CD14-positive monocyte (primary cell): ENCODE results near the gene TOMM5. TPM values are rescaled to one million over a fixed set of nuclear protein-coding genes. Genes with fewer than 3 reads are reported as not detected.

Experiments used
- DNase-seq, 3 donors: peaks; one replicate each; pipeline ENCODE4 v3.0.0-alpha.2; 2011 to 2022
- H2AFZ ChIP-seq: 2 replicates; pipeline ENCODE4 v1.6.0; 2012; ENCODE audit warnings: mild to moderate bottlenecking, low read depth, low read length, inconsistent platforms; ENCODE audit not compliant: insufficient read depth, poor library complexity, severe bottlenecking
- H3K27ac ChIP-seq, 2 donors: 1 replicate in 1 of 2; 2 replicates in 1 of 2; pipeline ENCODE4 v1.5.1; 2012 to 2013; ENCODE audit warnings: low read length in 2 of 2, control low read depth in 1 of 2, inconsistent platforms in 1 of 2, low read depth in 1 of 2, mild to moderate bottlenecking in 1 of 2
- H3K27me3 ChIP-seq, 2 donors: one replicate each; pipeline versions ENCODE4 v1.6.0 to v1.6.1; 2011 to 2013; ENCODE audit warnings: low read length in 2 of 2; ENCODE audit not compliant: control insufficient read depth in 2 of 2, insufficient read depth in 2 of 2
- H3K36me3 ChIP-seq, 2 donors: replicated peaks in 1 of 2; 1 replicate in 1 of 2; 2 replicates in 1 of 2; pipeline versions ENCODE4 v1.5.1 to v1.6.1; 2012 to 2013; ENCODE audit warnings: low read length in 2 of 2, control low read depth in 1 of 2, inconsistent platforms in 1 of 2, mild to moderate bottlenecking in 1 of 2; ENCODE audit not compliant: insufficient read depth in 2 of 2, control insufficient read depth in 1 of 2
- H3K4me1 ChIP-seq, 2 donors: 1 replicate in 1 of 2; 2 replicates in 1 of 2; pipeline versions ENCODE4 v1.5.1 to v1.6.1; 2012 to 2013; ENCODE audit warnings: low read length in 2 of 2, control low read depth in 1 of 2, inconsistent platforms in 1 of 2, mild to moderate bottlenecking in 1 of 2, moderate library complexity in 1 of 2; ENCODE audit not compliant: insufficient read depth in 2 of 2, control insufficient read depth in 1 of 2
- H3K4me2 ChIP-seq: replicated peaks from 2 replicates; pipeline ENCODE3; 2012; ENCODE audit warnings: low read length, moderate library complexity, mild to moderate bottlenecking; ENCODE audit not compliant: poor library complexity, severe bottlenecking; ENCODE audit errors: extremely low read depth
- H3K4me3 ChIP-seq, 3 experiments: fragments of 200-600 bp in 1 of 3; sonication (generic) in 1 of 3; replicated peaks in 1 of 3; 1 replicate in 2 of 3; 2 replicates in 1 of 3; pipeline ENCODE4 v1.5.1; 2011 to 2013; ENCODE audit warnings: low read length in 3 of 3, mild to moderate bottlenecking in 3 of 3, control low read depth in 2 of 3, low read depth in 2 of 3, inconsistent platforms in 1 of 3, moderate library complexity in 1 of 3
- H3K79me2 ChIP-seq: 2 replicates; pipeline ENCODE4 v1.6.0; 2012; ENCODE audit warnings: mild to moderate bottlenecking, control low read depth, inconsistent platforms, low read length, moderate library complexity; ENCODE audit not compliant: insufficient read depth
- H3K9ac ChIP-seq: 2 replicates; pipeline ENCODE4 v1.6.0; 2017; ENCODE audit warnings: low read length, mild to moderate bottlenecking; ENCODE audit not compliant: insufficient read depth, poor library complexity, severe bottlenecking
- H3K9me3 ChIP-seq, 2 donors: replicated peaks in 1 of 2; 1 replicate in 1 of 2; 2 replicates in 1 of 2; pipeline versions ENCODE4 v1.5.1 to v1.6.1; 2012 to 2013; ENCODE audit warnings: low read length in 2 of 2, control low read depth in 1 of 2; ENCODE audit not compliant: control insufficient read depth in 1 of 2, insufficient read depth in 1 of 2
- H4K20me1 ChIP-seq: 2 replicates; pipeline ENCODE4 v1.6.0; 2012; ENCODE audit warnings: mild to moderate bottlenecking, low read length, control low read depth, moderate library complexity; ENCODE audit not compliant: insufficient read depth
- H3K27ac Mint-ChIP-seq, 7 donors: one replicate each; pipeline ENCODE4 v1.8.0; 2020; ENCODE audit warnings: mild to moderate bottlenecking in 7 of 7, mixed read lengths in 7 of 7, moderate library complexity in 6 of 7, inconsistent platforms in 2 of 7
- H3K27me3 Mint-ChIP-seq, 3 donors: one replicate each; pipeline ENCODE4 v1.8.0; 2021 to 2022; ENCODE audit warnings: low read depth in 3 of 3, mild to moderate bottlenecking in 3 of 3, mixed read lengths in 3 of 3, moderate library complexity in 3 of 3, inconsistent platforms in 1 of 3
- H3K36me3 Mint-ChIP-seq, 2 donors: one replicate each; pipeline ENCODE4 v1.8.0; 2020; ENCODE audit warnings: mixed read lengths in 2 of 2, inconsistent platforms in 1 of 2, mild to moderate bottlenecking in 1 of 2
- H3K4me1 Mint-ChIP-seq: one replicate; pipeline ENCODE4 v1.8.0; 2020; ENCODE audit warnings: mild to moderate bottlenecking, mixed read lengths
- H3K4me3 Mint-ChIP-seq, 2 donors: one replicate each; pipeline ENCODE4 v1.8.0; 2020; ENCODE audit warnings: mild to moderate bottlenecking in 2 of 2, mixed read lengths in 2 of 2, moderate library complexity in 1 of 2
- H3K9me3 Mint-ChIP-seq, 7 donors: one replicate each; pipeline ENCODE4 v1.8.0; 2020 to 2022; ENCODE audit warnings: mixed read lengths in 7 of 7, mild to moderate bottlenecking in 6 of 7, moderate library complexity in 6 of 7, inconsistent platforms in 2 of 7
- CTCF ChIP-seq: fragments of 200-600 bp; IDR thresholded peaks from one replicate; pipeline ENCODE4 v1.8.0; 2022; ENCODE audit warnings: antibody characterized with exemption, mild to moderate bottlenecking
- WGBS: methylation state at CpG from one replicate; pipeline ENCODE4 v1.1.5; 2013; ENCODE audit warnings: missing lambda C conversion rate; ENCODE audit not compliant: insufficient coverage; 5-methylcytosine and 5-hydroxymethylcytosine counted together
- intact Hi-C, 2 donors: fragments of 100-400 bp; cut with micrococcal nuclease; formaldehyde crosslinking; loops; one replicate each; pipeline versions ENCODE4 v1.15.0 to v1.15.1; 2023
- polyA plus RNA-seq, 3 donors: library from polyadenylated mRNA; depleted of rRNA in 1 of 3; unstranded in 2 of 3; stranded (reverse) in 1 of 3; fragments of 300-500 nt in 2 of 3; fragments of >200 nt in 1 of 3; fragmentation: Illumina TruSeq in 2 of 3; gene quantifications; 1 replicate in 2 of 3; 2 replicates in 1 of 3; pipeline ENCODE4 v1.2.3, GENCODE V29; 2012 to 2021

The TOMM5 gene
- polyA plus RNA-seq, 3 donors, result 35.0 to 117 (median 112) TPM

GRCh38 chr9:37626708-37627292 is 34.4 kb upstream of the TOMM5 start:
- no peaks in the 10 kb centered on the region for H3K4me1 Mint-ChIP-seq
- no peak for DNase-seq
- Histone ChIP-seq H3K4me3 (no peak overlapping the region), H3K9ac (no peak overlapping the region), H3K4me1 (no peaks in the 10 kb centered on the region), H2AFZ (no peak overlapping the region), H3K27ac (no peak overlapping the region), H3K36me3 (no peaks in the 10 kb centered on the region), H3K4me2 (no peak overlapping the region), H3K27me3 (no peaks in the 10 kb centered on the region), H3K9me3 (no peaks in the 10 kb centered on the region), H3K79me2 (no peaks in the 10 kb centered on the region), H4K20me1 (no peaks in the 10 kb centered on the region)
- H3K9me3 Mint-ChIP-seq, result no peaks in the 10 kb centered on the region
- no peak overlapping the region for H3K27ac Mint-ChIP-seq
- no peak for TF ChIP-seq CTCF
- no peaks in the 10 kb centered on the region for H3K36me3 Mint-ChIP-seq
- WGBS, result 100% methylated on average over 1 of the region's 5 CpGs
- no peak overlapping the region for H3K4me3 Mint-ChIP-seq
- H3K27me3 Mint-ChIP-seq, result peaks cover 2 to 3% (median 3%) of the 10 kb centered on the region in 3 donors
- intact Hi-C loops, result no loop called here

- no peaks in the 10 kb centered on the region for H3K4me1 ChIP-seq
- no peaks in the 10 kb centered on the region for H4K20me1 ChIP-seq
- H2AFZ ChIP-seq, result no peak overlapping the region
- Mint-ChIP-seq H3K27ac (no peak overlapping the region), H3K27me3 (peaks cover 3 to 8% (median 3%) of the 10 kb centered on the region in 3 donors), H3K9me3 (no peaks in the 10 kb centered on the region), H3K36me3 (no peaks in the 10 kb centered on the region), H3K4me3 (no peak overlapping the region), H3K4me1 (no peaks in the 10 kb centered on the region)
- 94% methylated on average over 11 of the region's 12 CpGs for WGBS
- intact Hi-C loops, result no loop called here
- no peaks in the 10 kb centered on the region for H3K9me3 ChIP-seq
- H3K36me3 ChIP-seq, result no peaks in the 10 kb centered on the region
- no peak overlapping the region for H3K4me3 ChIP-seq
- H3K9ac ChIP-seq, result no peak overlapping the region
- DNase-seq, result no peak
- H3K27ac ChIP-seq, result no peak overlapping the region
- no peaks in the 10 kb centered on the region for H3K27me3 ChIP-seq
- TF ChIP-seq CTCF, result no peak
- H3K79me2 ChIP-seq, result no peaks in the 10 kb centered on the region
- H3K4me2 ChIP-seq, result no peak overlapping the region
Observed at GRCh38 chr9:37625758-37626147, 33.4 kb upstream of the TOMM5 start.
